Measurements from ENCODE around the gene VPS39. TPM values are rescaled to one million over a fixed set of nuclear protein-coding genes. Genes with fewer than 3 reads are reported as not detected.

The VPS39 gene
- 85.4 and 88.9 TPM in 2 replicates for total RNA-seq
- long read RNA-seq, full-length matches to known transcripts, result 48 of 112 reads
- long read RNA-seq, partial matches to known transcripts, result 50 of 112 reads
- long read RNA-seq, other reads (novel, unspliced or antisense), result 14 of 112 reads

DNA sequence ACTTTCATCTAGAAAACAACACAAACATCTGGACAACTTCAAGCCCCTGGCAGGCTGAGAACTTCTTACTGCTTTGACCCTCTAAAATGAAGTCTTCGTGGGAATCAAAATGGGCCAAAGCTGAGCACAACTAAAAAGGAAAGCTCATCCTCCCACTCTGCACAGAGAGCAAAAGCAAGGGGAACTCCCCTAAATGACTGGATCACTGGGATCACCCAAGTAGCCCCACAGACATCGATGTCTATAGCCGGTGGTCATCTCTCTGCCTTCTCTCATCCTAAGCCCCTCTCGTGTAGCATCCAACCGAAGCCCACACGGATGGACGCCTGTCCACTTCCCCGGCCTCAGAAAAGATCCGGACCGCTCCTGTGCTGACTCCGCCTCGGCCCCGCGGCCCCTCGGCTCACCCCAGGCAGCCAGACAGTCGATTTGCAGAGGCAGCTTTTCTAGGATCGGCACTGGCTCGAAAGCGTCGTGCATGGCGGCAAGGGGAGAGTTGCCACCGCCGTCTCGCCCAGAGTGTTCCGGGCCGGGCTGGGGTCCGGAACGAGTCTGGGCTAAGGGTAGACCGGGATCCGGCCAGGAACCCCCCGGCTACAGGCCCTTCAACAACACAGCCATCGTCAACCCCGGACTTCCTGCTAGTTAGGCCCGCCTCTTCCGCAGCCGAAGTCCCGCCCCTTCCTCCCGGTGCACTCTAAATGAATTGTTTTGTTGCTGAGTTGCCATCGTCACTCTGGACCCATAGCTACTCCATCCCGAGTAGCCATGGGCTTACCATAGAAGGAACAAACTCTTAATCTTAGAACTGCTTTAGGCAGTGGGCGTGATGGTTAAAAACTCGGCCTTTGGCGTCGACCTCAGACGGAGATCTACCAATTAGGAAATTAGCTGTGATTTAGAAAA, at the start of gene VPS39:
VPS39 (minus strand) TSS at position 631 of the 906 bp plus-strand sequence; CDS start at position 480, 151 bp downstream.
- peaks cover 13% of the 10 kb centered on the region for H3K36me3 Mint-ChIP-seq (ENCODE audit: insufficient read depth)
- H3K27me3 Mint-ChIP-seq, result no peaks in the 10 kb centered on the region
- peaks cover 15% of the 10 kb centered on the region for H3K4me1 Mint-ChIP-seq (ENCODE audit: low read depth)
- H3K27ac Mint-ChIP-seq, result peak within 1 kb of the TSS; percentile 96
- peak; percentile 51 for DNase-seq (ENCODE audit: low spot score, unreplicated experiment)
- peak within 1 kb of the TSS; percentile 91 for H3K4me3 Mint-ChIP-seq (ENCODE audit: low read depth)
- TF ChIP-seq CTCF (IDR thresholded peaks at IDR 0.05; ENCODE audit: unreplicated experiment), result no peak
- H3K9me3 Mint-ChIP-seq (ENCODE audit: low read depth), result no peaks in the 10 kb centered on the region

- Mint-ChIP-seq H3K27ac (no peak overlapping the region), H3K36me3 (ENCODE audit: insufficient read depth) (peaks cover 72% of the 10 kb centered on the region), H3K4me1 (ENCODE audit: low read depth) (no peaks in the 10 kb centered on the region), H3K4me3 (ENCODE audit: low read depth) (no peak overlapping the region), H3K27me3 (no peaks in the 10 kb centered on the region), H3K9me3 (ENCODE audit: low read depth) (peaks cover 52% of the 10 kb centered on the region)
- no peak for DNase-seq (ENCODE audit: low spot score, unreplicated experiment)
- no peak for TF ChIP-seq CTCF (IDR thresholded peaks at IDR 0.05; ENCODE audit: unreplicated experiment)
These were observed 45.2 kb upstream of the VPS39 start for GRCh38 chr15:42253300-42253699.

DNA sequence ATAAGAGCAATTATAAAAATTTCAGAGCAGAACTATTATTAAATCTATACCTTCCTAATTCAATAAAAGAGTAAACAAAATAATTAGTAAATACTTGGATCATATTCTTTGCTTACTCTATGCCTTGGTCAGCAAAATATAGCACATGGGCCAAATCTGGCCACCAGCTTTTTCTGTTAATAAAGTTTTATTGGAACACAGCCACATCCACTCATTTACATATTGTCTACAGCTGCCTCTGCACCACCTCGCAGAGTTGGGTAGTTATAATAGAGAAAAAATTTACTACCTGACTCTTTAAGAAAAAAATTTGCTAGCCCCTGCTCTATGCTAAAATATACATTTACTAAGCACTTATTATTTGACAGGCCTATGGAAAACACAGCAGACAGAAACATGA, 32.7 kb upstream of the VPS39 start:
- Mint-ChIP-seq H3K9me3 (ENCODE audit: low read depth) (no peaks in the 10 kb centered on the region), H3K27ac (no peak overlapping the region), H3K27me3 (no peaks in the 10 kb centered on the region), H3K4me3 (ENCODE audit: low read depth) (no peak overlapping the region), H3K4me1 (ENCODE audit: low read depth) (no peaks in the 10 kb centered on the region), H3K36me3 (ENCODE audit: insufficient read depth) (peaks cover 27% of the 10 kb centered on the region)
- DNase-seq (ENCODE audit: low spot score, unreplicated experiment), result no peak
- TF ChIP-seq CTCF (IDR thresholded peaks at IDR 0.05; ENCODE audit: unreplicated experiment), result no peak

DNA sequence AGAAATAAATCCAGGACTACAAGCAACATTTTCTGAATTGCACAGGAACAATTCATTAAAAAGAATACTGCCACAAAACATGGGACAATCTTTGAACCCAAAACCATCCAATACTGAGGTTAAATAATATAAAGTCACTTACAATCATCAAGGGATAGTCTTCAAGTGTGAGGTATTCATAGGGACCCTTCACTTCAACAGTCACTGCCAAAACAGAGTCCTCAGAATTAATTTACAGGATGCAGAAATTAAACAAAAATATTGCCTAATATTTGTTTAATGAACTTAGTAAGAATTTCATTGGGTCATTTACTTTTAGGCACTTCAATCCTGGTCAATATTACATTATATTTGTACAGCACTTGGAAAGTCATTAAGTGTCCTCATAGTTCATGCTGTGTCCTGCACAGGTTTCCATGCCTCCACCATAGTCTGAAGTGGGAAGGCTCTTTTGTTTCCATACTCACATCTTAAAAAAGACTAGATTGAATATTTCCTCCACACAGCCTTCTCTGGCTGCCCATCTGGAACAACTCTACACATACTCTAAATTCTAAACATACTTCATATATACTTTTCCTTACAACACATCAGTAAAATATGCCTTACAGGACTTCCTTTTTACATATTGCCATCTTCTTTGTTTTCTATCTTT, 31.6 kb upstream of the VPS39 start:
- Mint-ChIP-seq H3K4me1 (ENCODE audit: low read depth) (no peaks in the 10 kb centered on the region), H3K4me3 (ENCODE audit: low read depth) (no peak overlapping the region), H3K9me3 (ENCODE audit: low read depth) (no peaks in the 10 kb centered on the region), H3K27ac (no peak overlapping the region), H3K36me3 (ENCODE audit: insufficient read depth) (peaks cover 30% of the 10 kb centered on the region), H3K27me3 (no peaks in the 10 kb centered on the region)
- TF ChIP-seq CTCF (IDR thresholded peaks at IDR 0.05; ENCODE audit: unreplicated experiment), result no peak
- no peak for DNase-seq (ENCODE audit: low spot score, unreplicated experiment)

GRCh38 chr15:42233107-42233506, 25.0 kb upstream of the VPS39 start:
- DNase-seq (ENCODE audit: low spot score, unreplicated experiment), result no peak
- no peak overlapping the region for H3K27ac Mint-ChIP-seq
- no peaks in the 10 kb centered on the region for H3K9me3 Mint-ChIP-seq (ENCODE audit: low read depth)
- H3K36me3 Mint-ChIP-seq (ENCODE audit: insufficient read depth), result peaks cover 20% of the 10 kb centered on the region
- no peak overlapping the region for H3K4me3 Mint-ChIP-seq (ENCODE audit: low read depth)
- TF ChIP-seq CTCF (IDR thresholded peaks at IDR 0.05; ENCODE audit: unreplicated experiment), result no peak
- H3K4me1 Mint-ChIP-seq (ENCODE audit: low read depth), result no peaks in the 10 kb centered on the region
- H3K27me3 Mint-ChIP-seq, result no peaks in the 10 kb centered on the region

All from progenitor cell of endocrine pancreas (in vitro differentiated cells).